HG03039 (cell line): Measurements from ENCODE around the gene SPDL1.
"Not testable (repeated sequence)": the region's sequence is repeated elsewhere in the genome, so short reads cannot be mapped to it uniquely, and the experiment has no call there.

Experiments
- ATAC-seq: cut with Tn5 transposase; IDR thresholded peaks from one replicate; pipeline ENCODE4 v1.9.1; 2021; ENCODE audit warnings: mild to moderate bottlenecking, moderate library complexity; ENCODE audit not compliant: unreplicated experiment

Gene SPDL1

DNA sequence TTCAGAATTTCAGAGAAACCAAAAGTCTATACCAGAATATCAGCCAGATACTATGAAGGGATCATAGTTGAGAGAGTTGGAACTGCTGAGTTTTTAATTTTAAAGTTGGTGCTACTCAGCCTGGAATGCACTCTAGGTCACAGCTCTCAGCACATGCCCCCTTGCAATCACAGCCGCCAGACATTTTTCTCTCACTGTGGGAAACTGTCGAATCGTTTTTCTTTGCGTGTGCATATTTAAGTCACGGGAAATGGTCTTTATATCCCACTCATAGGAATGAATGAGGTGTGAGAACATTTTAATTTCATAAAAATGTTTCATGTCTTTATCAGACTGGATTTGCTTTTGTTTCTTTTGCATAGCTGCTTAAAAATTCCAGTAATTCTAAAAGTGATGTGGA is 12.2 kb upstream of the SPDL1 start:
- ATAC-seq: no peak

DNA sequence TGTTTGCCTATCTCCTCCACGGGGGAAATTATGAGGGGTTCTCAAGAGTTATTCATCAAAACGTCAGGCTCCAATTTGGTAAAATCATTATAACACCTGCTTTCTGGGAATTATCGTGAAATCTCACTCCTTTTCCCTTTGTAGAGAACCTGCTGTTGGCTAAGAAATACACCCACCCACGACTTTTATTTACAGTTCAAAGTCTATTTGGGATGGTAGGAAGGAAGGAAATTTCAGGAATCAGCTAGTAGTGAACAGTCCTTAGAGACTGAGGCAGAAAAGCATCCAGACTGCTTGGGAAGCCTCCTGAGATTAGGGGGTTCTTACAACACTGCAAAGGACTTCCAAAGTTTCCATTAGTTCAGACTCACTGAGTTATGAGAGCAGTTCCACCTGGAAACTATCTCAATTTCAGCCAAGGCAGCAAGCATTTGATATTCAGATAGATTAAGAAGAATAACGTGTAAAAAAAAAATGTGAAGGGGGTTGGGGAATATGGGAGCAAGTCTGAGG is 9.4 kb upstream of the SPDL1 start:
- ATAC-seq: no peak

DNA sequence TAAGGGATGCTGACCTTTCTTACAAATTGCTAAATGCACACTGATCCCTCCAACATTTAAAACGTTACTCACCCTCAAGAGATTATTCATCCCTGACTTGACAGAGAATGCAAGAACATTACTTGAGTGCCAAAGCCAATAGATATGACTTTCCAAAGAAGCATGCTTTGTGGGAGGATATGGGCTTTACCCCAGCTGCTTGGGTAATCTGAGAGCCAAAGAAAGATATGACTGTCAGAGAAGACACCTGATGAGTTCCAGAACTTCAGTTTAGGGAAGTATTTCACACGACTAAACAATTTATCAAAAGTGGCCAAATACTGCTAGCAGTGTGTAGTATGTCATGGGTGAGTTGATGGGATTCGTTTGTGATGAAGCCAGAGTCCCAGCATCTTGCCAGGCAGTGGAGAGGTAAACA is 7.4 kb upstream of the SPDL1 start:
- ATAC-seq: no peak

DNA sequence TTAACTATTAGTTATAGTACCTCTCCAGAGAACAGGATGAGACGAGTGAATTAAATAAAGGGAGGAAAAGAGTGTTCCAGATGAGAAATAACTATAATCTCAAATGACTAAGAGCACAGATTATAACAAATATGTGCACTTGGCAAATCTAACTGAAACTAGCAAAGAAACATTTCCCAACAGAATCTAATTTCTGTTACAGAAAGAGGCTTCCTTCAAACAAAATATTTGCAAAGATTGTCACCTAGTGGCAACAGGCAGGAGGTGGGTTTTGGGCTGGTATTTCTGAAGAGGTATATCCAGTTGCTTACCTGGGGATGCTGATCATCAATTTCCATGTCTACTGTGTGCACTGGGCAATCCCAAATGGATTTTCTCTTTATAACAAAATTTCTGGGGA is 5.6 kb upstream of the SPDL1 start:
- ATAC-seq: no peak

DNA sequence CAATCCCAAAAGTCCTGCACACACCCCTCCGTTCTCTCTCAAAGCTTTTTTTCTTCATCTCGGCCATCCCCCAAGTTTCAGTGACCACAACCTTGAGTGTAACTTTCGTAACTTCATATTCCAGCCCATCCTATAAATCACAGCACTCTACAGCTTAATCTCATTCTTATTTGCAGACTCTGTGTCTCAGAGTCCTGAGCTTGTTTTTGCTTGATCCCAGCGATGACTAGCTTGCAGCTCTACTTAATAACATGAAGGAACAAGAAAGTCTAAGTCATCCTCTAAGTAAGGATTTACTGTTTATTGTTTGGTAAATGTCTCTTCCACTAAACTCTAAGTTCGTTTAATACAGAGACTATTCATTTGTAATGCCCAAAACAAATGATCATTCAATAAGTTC is 2.6 kb upstream of the SPDL1 start:
- no peak for ATAC-seq

DNA sequence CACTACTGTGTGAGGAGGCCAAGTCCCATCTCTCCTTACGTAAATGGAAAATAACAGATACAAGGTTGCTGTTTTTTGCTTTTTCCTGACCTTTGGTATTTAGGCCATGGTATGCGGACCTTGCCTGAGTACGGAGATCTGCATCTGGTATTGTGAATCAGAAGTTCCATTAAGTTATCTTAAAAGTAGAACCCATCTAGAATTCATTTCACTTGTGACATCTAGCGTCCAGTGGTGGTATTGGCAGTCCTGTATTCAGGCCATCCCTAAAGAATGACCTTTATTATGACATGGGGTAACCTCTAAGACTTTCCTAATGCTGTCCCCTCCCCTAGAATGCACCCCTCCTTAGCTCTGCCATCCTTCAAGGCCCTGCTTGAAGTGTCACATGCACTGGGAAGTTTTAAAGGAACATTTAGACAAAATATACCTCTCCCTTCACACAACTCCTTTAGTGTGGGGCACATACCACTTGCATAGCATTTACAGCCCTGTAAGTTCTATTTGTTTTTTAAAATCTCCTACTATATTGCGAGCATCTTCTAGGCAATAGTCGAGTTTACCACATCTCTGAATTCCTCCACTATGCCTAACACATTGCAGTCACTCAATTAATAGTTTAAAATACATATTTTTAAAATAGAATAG is 1.9 kb upstream of the SPDL1 start:
- ATAC-seq: peak; percentile 34

DNA sequence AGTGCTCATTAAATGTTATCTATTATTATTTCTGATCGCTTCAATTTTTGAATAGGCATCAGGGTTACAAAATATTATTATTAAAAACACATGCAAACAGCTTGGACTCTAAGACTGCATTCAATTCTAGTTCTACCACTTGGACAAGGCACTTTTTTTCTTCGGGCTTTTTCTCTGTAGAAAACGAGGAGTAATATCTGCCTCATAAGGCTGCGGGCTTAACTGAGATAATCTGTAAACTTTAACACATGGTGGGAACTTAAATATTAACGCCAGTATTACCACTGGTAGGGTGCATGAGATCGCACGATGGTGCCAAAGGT is 511 bp upstream of the SPDL1 start:
- ATAC-seq: no peak

DNA sequence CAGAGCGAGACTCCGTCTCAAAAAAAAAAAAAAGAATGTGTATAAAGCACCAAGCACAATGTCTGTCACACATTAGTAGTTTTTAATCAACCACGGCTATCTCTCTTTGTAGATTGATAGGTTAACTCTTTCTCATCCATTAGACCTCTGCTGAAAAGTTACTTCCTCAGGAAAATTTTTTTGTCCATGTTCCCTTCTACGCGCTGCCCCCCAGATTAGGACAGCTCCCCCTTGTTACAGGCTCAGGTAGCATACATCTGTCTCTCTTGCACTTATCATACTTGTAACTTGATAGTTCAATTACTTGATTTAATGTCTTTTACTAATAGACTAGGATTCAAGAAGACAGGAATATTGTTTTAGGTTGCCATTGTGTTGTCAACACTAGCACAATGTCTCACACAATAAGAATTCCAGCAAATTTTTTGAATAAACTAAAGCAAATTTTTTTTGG is 1.5 kb downstream of the SPDL1 start:
- ATAC-seq: no peak

DNA sequence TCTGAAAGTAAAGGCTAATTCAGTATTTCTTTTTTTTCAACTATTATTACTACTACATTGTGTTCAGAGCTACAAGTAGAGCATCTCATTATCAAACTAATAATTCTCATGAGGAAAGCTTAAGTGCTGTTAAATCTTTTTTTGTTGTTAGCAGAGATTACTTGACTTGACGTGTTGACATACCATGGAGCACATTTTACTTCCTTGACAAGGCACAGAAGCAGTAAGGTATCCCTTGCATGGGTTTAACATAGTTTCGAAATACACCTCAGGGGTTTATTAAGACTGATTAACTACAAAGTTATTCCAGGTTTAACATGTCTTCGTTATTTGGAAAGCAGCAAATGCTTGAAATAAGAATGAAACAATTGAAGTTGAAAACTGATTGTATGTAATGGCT is 7.0 kb downstream of the SPDL1 start:
- no peak for ATAC-seq

GRCh38 chr5:169591636-169592035 is 8.1 kb downstream of the SPDL1 start:
- no peak for ATAC-seq

DNA sequence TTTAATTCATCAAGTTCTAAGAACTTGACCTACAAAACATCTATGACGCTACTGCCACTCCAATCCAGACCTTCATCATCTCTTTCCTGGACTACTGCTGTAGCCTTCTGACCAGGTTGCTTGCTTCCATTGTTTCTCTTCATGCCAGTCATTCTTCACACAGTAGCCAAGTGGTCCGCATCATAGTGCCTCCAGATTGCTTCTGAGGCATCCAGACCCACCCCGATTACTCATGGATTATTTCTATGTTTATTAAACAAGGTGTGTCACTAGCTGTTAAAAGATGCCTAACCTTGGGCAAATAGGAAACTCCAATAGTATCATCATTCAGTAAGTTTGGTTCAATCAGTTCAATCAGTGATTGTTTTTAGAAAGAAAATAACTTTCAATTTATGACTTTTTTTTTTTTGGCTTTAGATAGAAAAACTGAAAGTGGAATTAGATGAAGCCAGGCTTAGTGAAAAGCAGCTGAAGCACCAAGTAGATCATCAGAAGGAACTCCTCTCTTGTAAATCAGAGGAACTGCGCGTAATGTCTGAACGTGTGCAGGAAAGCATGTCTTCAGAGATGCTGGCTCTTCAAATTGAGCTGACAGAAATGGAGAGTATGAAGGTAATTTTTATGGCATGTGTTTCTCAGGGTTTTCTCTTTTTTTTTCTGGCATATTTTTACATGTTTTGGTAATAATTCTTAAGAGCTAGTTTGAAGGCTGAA is 9.5 kb downstream of the SPDL1 start:
- no peak for ATAC-seq

DNA sequence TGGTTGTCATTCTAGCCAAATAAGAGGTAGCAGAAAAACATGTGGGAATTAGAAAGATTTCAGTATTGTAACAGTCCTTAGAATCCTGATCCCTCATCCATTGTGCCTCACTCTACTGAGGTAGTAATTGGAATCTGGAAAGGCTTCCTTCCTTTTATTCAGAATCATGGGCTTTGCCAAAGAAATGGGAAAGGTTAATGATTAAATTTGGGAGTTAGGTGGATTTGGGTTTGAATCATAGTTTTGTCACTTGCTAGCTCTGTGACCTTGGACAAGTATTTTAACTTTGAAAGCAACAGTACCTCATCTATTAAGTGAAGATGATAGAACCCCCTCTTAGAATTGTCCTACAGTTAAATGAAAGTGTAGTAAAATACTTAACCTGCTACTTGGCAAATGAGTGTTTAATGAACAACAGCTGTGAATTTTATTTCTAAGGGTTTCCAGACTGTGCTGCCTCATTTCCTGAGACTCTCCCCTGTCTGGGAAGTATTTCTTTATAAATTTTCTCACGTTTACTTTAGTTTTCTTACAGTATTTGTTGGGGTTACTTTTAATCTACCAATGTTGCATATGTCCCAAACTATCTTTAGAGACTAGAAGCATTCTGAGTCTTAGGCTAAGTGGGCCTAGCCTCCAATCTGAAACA is 11.7 kb downstream of the SPDL1 start:
- ATAC-seq: no peak

- ATAC-seq: no peak
These were observed 15.9 kb downstream of the SPDL1 start for GRCh38 chr5:169599451-169599850.

DNA sequence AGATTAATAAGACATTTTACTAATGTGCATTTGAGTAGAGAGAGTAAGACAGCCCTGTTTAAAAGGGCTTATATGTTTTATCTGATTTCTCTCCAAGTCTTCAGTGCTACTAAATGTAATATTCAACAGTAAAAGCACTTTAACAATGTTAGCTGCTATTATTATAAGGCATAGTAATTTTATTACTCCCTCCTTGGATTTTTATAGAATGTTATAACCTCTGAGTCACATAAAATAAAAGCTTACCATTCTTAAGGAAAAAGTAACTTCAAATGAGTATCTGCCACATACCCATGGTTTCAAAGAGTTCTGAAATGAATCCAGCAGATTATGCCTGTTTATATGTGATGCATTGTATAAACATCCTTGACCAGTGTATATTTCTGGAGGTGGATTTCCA is 19.0 kb downstream of the SPDL1 start:
- no peak for ATAC-seq

GRCh38 chr5:169606279-169606678 is 22.7 kb downstream of the SPDL1 start:
- no peak for ATAC-seq

GRCh38 chr5:169607882-169608281 is 24.3 kb downstream of the SPDL1 start:
- ATAC-seq: no peak

- ATAC-seq: no peak
These were observed 26.1 kb downstream of the SPDL1 start for GRCh38 chr5:169609716-169610115.

GRCh38 chr5:169610606-169611005 is 27.0 kb downstream of the SPDL1 start:
- no peak for ATAC-seq

GRCh38 chr5:169615561-169615960 is 32.0 kb downstream of the SPDL1 start:
- ATAC-seq: no peak

GRCh38 chr5:169624307-169624706 is 40.7 kb downstream of the SPDL1 start:
- not testable (repeated sequence) for ATAC-seq

DNA sequence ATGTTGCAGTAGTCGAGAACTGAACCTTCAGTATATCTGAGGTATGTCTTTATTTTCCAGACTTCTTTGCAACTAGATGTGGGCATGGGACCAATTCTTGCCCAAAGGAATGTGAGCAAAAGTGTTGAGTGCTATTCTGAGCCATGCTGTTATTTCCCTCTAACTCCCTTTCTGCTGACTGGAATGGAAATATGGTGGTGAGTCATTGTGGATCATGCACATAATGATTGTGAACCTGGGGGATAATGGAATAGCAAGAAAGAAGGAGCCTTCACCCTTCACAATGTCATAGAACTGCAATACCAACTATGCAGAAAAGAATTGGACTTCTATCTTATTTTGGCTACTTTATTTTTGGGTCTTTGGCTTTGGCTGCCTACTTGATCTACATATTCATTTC is 43.2 kb downstream of the SPDL1 start:
- no peak for ATAC-seq

- ATAC-seq: no peak
These were observed 44.0 kb downstream of the SPDL1 start for GRCh38 chr5:169627551-169627950.
